ENCODE results near the gene JAG2.

The JAG2 gene

GRCh38 chr14:105160776-105161175 is 7.8 kb downstream of the JAG2 start:
- Histone ChIP-seq H3F3A (ENCODE audit: insufficient read depth) (no peaks in the 10 kb centered on the region), H4K20me1 (ENCODE audit: low read depth, low read length) (no peaks in the 10 kb centered on the region), H3K4me3 (ENCODE audit: insufficient read depth, low read length, poor library complexity, severe bottlenecking) (no peak overlapping the region), H3K36me3 (ENCODE audit: low read length) (no peaks in the 10 kb centered on the region), H2AFZ (ENCODE audit: low read depth, low read length, severe bottlenecking) (no peak overlapping the region), H3K27ac (ENCODE audit: low read depth, low read length) (no peak overlapping the region), H3K79me2 (ENCODE audit: insufficient read depth, low read length) (no peaks in the 10 kb centered on the region), H3K27me3 (ENCODE audit: low read length) (no peaks in the 10 kb centered on the region), H3K9ac (ENCODE audit: low read length) (no peak overlapping the region), H3K9me2 (replicated peaks; ENCODE audit: insufficient read depth, low read length) (no peaks in the 10 kb centered on the region), H3K9me3 (ENCODE audit: insufficient read depth, low read length) (no peaks in the 10 kb centered on the region), H3K4me2 (ENCODE audit: low read depth, low read length, poor library complexity, severe bottlenecking) (no peak overlapping the region)
- TF ChIP-seq EZH2phosphoT487 (conservative IDR thresholded peaks at IDR 0.05; ENCODE audit: low read length), result no peak
- TF ChIP-seq CTCF (IDR thresholded peaks at IDR 0.05; ENCODE audit: insufficient read depth, low read length, poor library complexity, severe bottlenecking), result no peak

GRCh38 chr14:105159344-105159743 is 9.2 kb downstream of the JAG2 start:
- H2AFZ ChIP-seq (ENCODE audit: low read depth, low read length, severe bottlenecking), result no peak overlapping the region
- no peak overlapping the region for H3K4me3 ChIP-seq (ENCODE audit: insufficient read depth, low read length, poor library complexity, severe bottlenecking)
- H3K79me2 ChIP-seq (ENCODE audit: insufficient read depth, low read length), result no peaks in the 10 kb centered on the region
- no peaks in the 10 kb centered on the region for H3K9me3 ChIP-seq (ENCODE audit: insufficient read depth, low read length)
- no peak overlapping the region for H3K27ac ChIP-seq (ENCODE audit: low read depth, low read length)
- H3K27me3 ChIP-seq (ENCODE audit: low read length), result no peaks in the 10 kb centered on the region
- no peaks in the 10 kb centered on the region for H3K36me3 ChIP-seq (ENCODE audit: low read length)
- TF ChIP-seq EZH2phosphoT487 (conservative IDR thresholded peaks at IDR 0.05; ENCODE audit: low read length), result no peak
- TF ChIP-seq CTCF (IDR thresholded peaks at IDR 0.05; ENCODE audit: insufficient read depth, low read length, poor library complexity, severe bottlenecking), result no peak
- no peaks in the 10 kb centered on the region for H4K20me1 ChIP-seq (ENCODE audit: low read depth, low read length)
- no peaks in the 10 kb centered on the region for H3K9me2 ChIP-seq (replicated peaks; ENCODE audit: insufficient read depth, low read length)
- H3F3A ChIP-seq (ENCODE audit: insufficient read depth), result no peaks in the 10 kb centered on the region
- H3K9ac ChIP-seq (ENCODE audit: low read length), result no peak overlapping the region
- H3K4me2 ChIP-seq (ENCODE audit: low read depth, low read length, poor library complexity, severe bottlenecking), result no peak overlapping the region

GRCh38 chr14:105158794-105159193 is 9.8 kb downstream of the JAG2 start:
- H2AFZ ChIP-seq (ENCODE audit: low read depth, low read length, severe bottlenecking), result no peak overlapping the region
- H3K9me3 ChIP-seq (ENCODE audit: insufficient read depth, low read length), result no peaks in the 10 kb centered on the region
- no peaks in the 10 kb centered on the region for H4K20me1 ChIP-seq (ENCODE audit: low read depth, low read length)
- H3K9me2 ChIP-seq (replicated peaks; ENCODE audit: insufficient read depth, low read length), result no peaks in the 10 kb centered on the region
- H3K36me3 ChIP-seq (ENCODE audit: low read length), result no peaks in the 10 kb centered on the region
- H3K4me3 ChIP-seq (ENCODE audit: insufficient read depth, low read length, poor library complexity, severe bottlenecking), result no peak overlapping the region
- no peaks in the 10 kb centered on the region for H3K79me2 ChIP-seq (ENCODE audit: insufficient read depth, low read length)
- no peaks in the 10 kb centered on the region for H3K27me3 ChIP-seq (ENCODE audit: low read length)
- H3K27ac ChIP-seq (ENCODE audit: low read depth, low read length), result no peak overlapping the region
- H3K4me2 ChIP-seq (ENCODE audit: low read depth, low read length, poor library complexity, severe bottlenecking), result no peak overlapping the region
- H3F3A ChIP-seq (ENCODE audit: insufficient read depth), result no peaks in the 10 kb centered on the region
- no peak overlapping the region for H3K9ac ChIP-seq (ENCODE audit: low read length)
- TF ChIP-seq CTCF (IDR thresholded peaks at IDR 0.05; ENCODE audit: insufficient read depth, low read length, poor library complexity, severe bottlenecking) (no peak), EZH2phosphoT487 (conservative IDR thresholded peaks at IDR 0.05; ENCODE audit: low read length) (no peak)
